GM19025 (cell line): ENCODE measurements around the gene MAP3K5.
"Not testable (repeated sequence)": the region's sequence is repeated elsewhere in the genome, so short reads cannot be mapped to it uniquely, and the experiment has no call there.

Source experiments
- ATAC-seq: cut with Tn5 transposase; IDR thresholded peaks from one replicate; pipeline ENCODE4 v1.9.1; 2021; ENCODE audit warnings: mild to moderate bottlenecking, low read depth, moderate library complexity; ENCODE audit not compliant: unreplicated experiment

MAP3K5 gene

GRCh38 chr6:136696783-136697364 lies 95.4 kb downstream of the MAP3K5 start:
- no peak for ATAC-seq

GRCh38 chr6:136696238-136696637 lies 96.0 kb downstream of the MAP3K5 start:
- ATAC-seq, result no peak

GRCh38 chr6:136695412-136695811 lies 96.9 kb downstream of the MAP3K5 start:
- no peak for ATAC-seq

GRCh38 chr6:136693090-136693489 lies 99.2 kb downstream of the MAP3K5 start:
- no peak for ATAC-seq

DNA sequence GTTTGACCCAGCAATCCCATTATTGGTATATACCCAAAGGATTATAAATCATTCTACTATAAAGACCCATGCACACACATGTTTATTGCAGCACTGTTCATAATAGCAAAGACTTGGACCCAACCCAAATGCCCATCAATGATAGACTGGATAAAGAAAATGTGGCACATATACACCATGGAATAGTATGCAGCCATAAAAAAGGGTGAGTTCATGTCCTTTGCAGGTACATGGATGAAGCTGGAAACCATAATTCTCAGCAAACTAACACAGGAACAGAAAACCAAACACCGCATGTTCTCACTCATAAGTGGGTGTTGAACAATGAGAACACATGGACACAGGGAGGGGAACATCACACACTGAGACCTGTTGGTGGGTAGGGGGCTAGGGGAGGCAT lies 104.4 kb downstream of the MAP3K5 start:
- ATAC-seq, result not testable (repeated sequence)

DNA sequence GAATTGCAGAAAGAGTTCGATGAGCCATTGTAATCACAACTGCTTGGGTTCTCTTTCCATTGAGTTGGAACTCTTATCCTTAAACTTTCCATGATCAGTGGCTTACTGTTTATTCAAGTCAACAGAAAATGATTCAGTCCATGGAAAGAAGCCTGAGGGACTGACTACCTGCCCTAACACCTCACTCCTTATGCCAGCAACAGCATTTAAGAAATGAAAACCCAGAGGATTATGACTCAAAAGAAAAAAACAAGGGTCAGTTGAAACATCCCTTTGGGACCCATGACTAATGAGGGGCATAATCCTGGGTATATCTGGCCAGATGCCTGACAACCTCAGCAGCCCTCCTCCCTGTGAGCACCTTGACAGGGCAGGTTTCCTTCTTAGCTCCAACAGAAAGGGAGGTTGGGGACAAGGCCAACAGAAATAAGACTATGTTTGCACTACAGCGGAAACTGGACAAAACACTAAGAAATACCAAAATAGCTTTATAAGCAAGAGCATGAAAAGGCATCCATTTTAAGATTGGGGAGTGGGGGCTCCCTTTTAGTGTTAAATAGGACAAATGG lies 106.7 kb downstream of the MAP3K5 start:
- ATAC-seq, result no peak

- no peak for ATAC-seq
These were observed 107.8 kb downstream of the MAP3K5 start for GRCh38 chr6:136684466-136684865.

DNA sequence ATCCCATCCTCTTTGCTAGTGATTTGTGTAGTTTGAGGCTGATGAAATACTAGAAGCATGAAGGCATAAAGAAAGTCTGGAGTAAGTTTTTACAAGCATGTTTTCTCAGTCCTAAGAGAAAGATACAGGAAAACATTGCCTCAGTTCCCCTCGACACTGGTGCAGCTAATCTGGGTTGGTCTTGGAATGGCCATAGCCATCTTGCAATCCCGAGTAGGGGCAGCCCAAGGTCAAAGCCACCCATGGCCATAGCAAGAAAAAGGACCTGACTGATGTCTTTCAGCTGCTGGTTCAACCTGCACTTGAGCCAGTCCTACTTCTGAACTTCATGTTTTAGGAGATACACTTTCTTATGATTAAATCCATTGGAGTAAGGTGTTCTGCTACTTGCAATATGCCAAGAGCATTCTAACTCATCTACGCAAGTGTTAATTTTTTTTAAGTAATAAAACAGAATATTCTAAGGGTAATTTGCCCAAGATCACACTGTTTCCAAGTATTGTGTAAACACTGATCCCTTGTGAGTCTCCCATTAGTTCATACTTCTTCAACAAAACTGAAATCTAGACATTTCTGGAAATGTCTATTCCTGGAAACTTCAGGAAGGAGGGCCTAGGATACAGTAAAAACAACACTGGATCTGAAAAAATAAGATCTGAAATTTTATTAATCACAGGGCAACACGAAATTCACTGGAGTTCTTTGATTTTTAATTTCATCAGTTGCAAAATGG lies 108.9 kb downstream of the MAP3K5 start:
- no peak for ATAC-seq

- ATAC-seq, result no peak
These were observed 110.0 kb downstream of the MAP3K5 start for GRCh38 chr6:136682292-136682691.

DNA sequence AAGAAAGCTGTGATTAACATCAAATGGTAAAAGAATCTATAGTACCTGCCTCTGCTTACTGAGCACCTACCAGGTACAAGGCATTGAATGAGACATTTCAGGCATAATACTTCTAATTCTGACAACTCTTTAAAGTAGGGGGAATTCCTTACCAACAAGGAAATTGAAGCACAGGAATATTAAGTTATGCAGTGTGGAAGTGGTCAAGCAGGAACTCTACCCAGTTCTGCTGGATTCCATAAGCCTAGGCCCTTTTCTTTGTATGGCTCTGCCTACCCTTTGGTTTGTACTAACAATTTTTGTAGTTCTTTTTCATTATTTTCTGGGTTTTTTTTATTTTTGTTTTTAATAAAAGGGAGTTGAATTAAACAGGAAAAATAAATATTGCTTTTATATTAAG lies 114.5 kb downstream of the MAP3K5 start:
- no peak for ATAC-seq

DNA sequence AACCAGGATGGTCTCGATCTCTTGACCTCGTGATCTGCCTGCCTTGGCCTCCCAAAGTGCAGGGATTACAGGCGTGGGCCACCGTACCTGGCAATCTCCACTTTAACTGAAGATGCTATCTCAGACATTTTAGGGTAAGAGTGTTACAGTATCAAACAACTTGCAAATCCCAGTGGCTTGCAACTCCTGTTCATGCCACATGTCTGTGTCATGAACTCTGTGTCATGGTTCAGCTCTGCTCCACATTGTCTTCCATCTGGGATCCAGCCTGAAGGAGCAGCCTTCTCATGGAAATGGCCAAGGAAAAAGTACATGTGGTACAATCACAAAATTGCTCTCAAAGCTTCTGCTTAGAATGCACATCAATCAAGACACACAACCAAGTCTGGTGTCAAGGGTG lies 114.9 kb downstream of the MAP3K5 start:
- ATAC-seq, result no peak

GRCh38 chr6:136676075-136676474 lies 116.2 kb downstream of the MAP3K5 start:
- ATAC-seq, result no peak

GRCh38 chr6:136673571-136673970 lies 118.7 kb downstream of the MAP3K5 start:
- no peak for ATAC-seq

DNA sequence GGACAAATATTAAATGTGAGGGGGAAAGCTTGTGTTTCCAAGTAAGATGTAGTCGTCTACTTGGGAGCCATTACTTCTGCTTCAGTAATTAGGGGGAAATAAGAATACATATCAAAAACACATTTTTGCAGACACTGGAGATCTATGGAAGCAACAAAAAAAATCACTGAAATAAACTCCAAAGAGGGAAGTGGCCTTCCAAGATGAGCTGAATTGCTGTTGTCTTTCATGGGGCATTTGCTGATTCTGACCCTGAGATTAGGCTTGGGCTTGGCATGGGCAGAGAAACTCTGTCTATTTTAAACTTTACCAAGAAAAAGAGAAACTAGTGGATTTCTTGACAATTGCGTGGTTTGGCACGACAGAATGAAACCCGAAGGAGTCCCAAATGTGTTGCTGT lies 120.1 kb downstream of the MAP3K5 start:
- ATAC-seq, result no peak

DNA sequence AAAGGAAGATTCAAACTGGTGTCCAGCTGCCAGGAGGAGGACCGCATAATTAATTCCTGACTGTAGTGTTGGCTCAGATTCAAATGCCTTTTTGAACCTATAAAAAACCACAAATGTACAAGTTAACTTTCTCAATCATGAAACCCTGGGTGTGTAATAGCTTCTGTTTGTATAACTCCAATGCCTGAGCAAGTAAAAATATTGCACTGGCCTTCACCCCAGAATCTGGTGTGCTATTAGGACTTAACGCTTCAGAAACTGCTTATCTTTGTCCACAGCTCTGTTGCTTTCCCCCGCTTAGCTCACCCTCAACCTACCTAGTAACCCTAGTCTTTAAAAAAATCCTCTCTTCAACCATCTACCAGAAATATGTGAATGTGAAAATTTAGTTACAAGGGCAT lies 123.0 kb downstream of the MAP3K5 start:
- ATAC-seq, result no peak

DNA sequence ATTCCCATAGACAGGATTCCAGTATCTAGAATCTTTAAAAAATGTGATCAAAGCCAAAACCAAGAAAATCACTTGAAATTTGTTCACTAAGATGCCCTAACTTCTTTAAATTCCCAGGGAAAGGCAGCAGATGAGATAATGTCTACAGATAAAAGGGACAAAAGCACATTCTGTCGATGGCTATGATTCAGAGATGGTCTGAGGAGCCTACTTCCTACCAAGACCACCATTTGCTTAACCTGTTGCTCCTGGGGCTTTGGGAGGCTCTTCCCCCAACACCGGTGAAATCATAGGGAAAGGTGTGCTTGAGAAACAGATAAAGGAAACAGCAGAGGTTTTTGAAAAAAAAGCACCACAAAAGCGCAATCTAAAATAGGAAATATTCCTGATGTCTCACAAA lies 123.7 kb downstream of the MAP3K5 start:
- no peak for ATAC-seq

- ATAC-seq, result no peak
These were observed 126.2 kb downstream of the MAP3K5 start for GRCh38 chr6:136666041-136666440.

DNA sequence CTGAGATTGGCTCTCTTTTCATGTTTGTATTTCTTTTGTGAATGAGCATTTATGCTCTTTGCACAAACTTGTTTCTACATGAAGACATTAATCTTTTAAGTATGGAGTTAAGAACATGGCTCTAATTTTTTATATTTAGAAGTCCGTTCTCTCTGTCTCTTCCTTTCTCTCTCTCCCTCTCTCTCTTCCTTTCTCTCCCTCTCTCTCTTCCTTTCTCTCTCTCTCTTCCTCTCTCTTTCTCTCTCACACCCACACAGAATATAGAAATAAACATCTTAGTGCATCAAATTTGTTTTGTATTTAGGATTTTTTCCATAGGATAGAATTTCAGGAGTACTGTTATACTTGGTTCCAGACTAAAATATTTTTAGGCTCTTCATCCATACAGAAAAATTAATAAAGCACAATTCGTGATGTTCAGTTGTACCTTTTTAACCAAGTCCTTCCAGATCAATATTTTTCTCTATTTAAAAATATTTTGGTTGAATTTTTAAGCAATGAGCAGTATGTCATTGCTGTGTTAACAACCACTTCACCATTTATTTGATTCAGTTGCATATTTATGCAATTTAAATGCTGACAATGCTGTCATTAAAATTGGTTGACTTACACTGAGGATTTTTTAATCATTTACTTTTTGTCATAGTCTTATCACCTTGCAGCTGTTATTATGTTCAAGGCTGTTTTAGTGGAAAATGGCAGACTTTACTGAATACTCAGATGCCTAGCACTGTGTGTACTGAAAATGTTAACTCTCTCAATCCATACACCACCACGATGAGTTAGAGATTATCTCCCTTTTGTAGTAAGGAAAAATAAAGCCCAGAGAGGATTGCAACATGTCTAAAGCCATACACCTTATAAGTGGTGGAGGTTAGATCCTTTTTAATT lies 129.7 kb downstream of the MAP3K5 start:
- ATAC-seq, result no peak

- no peak for ATAC-seq
These were observed 131.6 kb downstream of the MAP3K5 start for GRCh38 chr6:136660727-136661126.

- no peak for ATAC-seq
These were observed 132.2 kb downstream of the MAP3K5 start for GRCh38 chr6:136659991-136660499.

GRCh38 chr6:136658711-136659110 lies 133.6 kb downstream of the MAP3K5 start:
- ATAC-seq, result no peak
